DMS79 treated with DMSO at 0.1 percent for 48 hours (cell line): ENCODE measurements around the gene LEKR1.

Experiments used
- DNase-seq: peaks from one replicate; lab custom pipeline; 2025; lab: John Stamatoyannopoulos, UW

Gene LEKR1

DNA sequence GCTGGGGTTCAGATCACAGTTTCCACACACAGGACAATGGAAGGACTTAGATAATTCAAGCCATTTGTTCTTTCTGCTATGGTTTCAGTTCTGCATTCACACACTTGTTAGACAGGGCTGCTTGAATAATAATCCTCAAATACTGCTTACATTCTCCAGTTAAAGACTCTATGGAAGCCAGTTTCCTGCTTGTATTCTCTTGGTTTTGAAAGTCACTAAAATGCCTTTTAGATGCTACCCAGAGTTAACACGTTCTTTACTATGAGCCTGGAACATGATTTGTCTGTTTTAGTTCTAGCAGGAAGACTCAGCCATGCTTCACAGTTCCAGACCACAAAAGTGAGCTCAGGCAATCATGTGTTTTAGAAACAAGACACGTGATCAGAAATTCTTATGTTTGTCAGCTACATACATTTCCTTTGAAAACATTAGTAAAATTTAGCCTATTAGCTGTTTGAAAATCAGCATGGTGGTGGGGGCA is 152.4 kb downstream of the LEKR1 start:
- no peak for DNase-seq

GRCh38 chr3:156981005-156981404 is 154.9 kb downstream of the LEKR1 start:
- DNase-seq = no peak

GRCh38 chr3:156983559-156983958 is 157.4 kb downstream of the LEKR1 start:
- no peak for DNase-seq

DNA sequence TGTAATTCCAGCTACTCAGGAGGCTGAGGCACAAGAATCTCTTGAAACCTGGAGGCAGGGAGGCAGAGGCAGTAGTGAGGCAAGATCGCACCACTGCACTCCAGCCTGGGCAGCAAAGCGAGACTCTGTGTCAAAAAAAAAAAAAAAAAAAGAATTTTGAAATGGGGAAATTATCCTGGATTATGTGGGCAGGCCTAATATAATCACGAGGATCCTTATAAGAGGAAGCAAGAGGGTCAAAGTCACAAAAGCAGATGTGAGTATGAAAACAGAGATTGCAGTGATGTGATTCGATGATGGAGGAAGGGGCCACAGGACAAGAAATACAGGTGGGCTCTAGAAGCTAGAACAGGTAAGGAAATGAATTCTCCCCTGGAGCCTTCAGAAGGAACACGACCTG is 159.6 kb downstream of the LEKR1 start:
- DNase-seq = no peak

DNA sequence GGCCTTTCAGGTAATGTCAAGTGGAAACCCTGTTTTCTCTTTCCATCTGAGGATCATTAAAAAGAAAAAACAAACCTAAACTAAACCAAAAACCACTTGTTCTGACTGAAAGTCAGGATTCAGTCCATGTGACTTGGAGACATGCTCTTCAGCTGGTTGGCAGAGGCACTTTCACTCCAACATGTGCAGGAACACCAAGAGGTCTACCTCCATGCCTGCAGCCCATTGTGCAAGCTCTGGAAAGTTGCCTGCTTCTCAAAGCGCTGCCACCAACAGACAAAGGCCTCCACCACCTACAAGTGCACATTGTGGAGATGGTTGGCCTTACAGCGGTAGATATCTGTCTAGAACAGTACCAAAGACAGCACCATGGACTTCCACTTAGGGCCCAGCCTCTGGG is 161.8 kb downstream of the LEKR1 start:
- no peak for DNase-seq

DNA sequence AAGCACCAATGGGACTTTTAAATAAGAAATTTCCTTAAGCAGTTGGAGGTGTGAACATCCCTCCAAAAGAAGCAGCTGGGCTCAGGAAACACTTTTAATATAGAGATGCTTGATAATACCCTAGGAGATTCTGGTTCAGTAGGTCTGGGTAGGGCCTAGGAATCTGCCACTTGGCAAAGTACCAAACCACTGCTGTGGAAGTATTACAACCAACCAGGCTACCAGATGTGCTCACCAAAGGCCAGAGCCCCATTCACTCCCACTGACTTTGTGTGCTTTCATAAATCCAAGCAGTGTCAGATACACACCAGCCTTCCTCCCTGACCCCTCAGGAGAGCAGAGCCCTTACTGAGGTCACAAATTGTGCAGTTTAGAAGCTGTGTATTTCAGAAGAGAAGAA is 171.2 kb downstream of the LEKR1 start:
- DNase-seq = no peak

GRCh38 chr3:157001221-157001957 is 175.2 kb downstream of the LEKR1 start:
- no peak for DNase-seq

DNA sequence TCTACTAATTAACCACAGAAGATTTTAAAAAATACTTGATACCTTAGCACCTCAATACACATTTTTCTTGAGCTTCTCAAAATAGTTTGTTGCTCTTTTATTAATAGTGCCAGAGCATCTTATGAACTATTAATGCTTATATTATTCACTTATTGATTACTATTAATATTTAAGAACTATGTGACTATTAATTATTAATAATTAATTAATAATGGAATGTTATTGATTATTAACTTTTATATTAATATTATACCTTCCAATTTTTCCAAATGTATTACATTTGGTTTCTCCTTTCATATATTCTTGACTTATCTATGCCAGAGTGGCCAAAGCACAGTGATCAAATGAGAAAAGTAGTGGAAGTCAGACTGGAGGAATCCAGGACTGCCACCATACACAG is 195.5 kb downstream of the LEKR1 start:
- no peak for DNase-seq

GRCh38 chr3:157023226-157023625 is 197.1 kb downstream of the LEKR1 start:
- DNase-seq = no peak

GRCh38 chr3:157026091-157026490 is 199.9 kb downstream of the LEKR1 start:
- no peak for DNase-seq

GRCh38 chr3:157027861-157028745 is 201.9 kb downstream of the LEKR1 start:
- no peak for DNase-seq

DNA sequence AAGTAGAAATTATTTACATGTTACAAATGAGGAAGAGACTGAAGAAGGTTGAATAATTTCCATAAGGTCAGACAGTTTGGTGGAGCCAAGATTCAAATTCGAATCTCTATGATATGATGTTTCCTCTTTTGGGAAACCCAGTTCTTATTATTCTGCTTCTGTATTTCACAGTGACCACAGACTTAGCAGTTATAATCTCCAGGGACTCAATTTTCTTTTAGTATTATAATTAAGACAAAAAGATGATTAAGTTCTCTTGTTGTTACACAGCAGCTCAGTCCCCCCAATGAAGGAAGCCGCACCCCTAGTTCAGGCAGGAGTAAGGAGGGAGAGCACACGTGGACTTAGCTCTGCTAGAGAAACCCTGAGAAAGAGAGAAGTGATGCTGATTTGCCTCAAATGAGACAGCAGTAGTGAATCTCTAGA is 203.2 kb downstream of the LEKR1 start:
- no peak for DNase-seq

DNA sequence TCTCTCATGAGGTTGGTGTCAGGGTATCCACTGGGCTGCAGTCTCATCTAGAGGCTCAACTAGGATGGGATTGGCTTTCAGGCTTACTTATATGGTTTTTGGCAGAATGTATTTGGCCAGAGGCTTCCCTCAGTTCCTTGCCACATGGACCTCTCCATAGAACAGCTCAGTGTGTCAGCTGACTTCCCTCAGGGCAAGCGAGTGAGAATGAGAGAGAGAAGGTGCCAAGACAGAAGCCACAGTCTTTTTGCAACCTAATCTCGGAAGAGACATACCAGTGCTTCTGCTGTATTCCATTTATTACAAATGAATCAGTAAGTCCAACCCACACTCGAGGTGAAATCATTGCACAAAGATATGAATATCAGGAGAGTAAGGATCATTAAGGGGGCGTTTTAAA is 204.6 kb downstream of the LEKR1 start:
- no peak for DNase-seq

- no peak for DNase-seq
Measured at GRCh38 chr3:157033001-157033400, 206.8 kb downstream of the LEKR1 start.

DNA sequence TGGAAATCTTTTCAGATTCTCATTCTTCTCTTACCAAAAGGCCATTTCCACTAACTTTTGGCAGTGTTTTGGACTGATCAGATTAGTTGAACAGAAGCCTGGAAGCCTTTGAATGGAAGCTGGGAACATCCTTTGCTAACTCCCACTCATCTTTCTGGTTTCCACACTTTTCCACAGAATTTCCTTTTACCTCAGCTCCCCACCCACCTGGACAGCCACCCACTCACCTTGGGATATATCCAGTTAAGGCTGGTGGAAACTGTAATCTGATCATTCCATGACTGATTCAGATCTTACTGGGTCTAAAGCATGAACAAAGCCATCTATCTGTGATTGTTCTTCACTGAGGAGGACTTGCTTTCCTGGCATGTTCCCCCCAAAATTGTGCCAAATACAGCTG is 214.3 kb downstream of the LEKR1 start:
- no peak for DNase-seq

GRCh38 chr3:157042226-157042625 is 216.1 kb downstream of the LEKR1 start:
- DNase-seq = no peak

GRCh38 chr3:157043771-157044170 is 217.6 kb downstream of the LEKR1 start:
- no peak for DNase-seq

- DNase-seq = no peak
Measured at GRCh38 chr3:157045238-157045850, 219.2 kb downstream of the LEKR1 start.

DNA sequence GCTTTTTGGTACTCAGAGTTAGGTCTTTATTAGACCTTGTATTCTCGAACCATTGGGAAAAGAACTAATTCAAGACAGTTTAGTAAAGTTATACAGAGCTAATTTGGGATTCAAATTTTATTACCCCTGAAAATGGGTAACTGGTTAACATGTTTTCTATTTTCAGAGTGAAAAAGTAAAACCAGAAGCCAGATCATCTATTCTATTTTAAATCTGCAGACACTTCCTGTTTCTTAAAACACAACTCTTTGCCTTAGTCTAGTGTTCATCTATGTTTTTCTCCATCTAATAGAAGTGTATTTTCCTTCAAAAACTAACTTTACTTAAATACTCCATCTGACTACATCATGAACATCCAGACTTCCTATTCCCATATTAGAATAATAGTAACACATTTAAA is 220.4 kb downstream of the LEKR1 start:
- no peak for DNase-seq

DNA sequence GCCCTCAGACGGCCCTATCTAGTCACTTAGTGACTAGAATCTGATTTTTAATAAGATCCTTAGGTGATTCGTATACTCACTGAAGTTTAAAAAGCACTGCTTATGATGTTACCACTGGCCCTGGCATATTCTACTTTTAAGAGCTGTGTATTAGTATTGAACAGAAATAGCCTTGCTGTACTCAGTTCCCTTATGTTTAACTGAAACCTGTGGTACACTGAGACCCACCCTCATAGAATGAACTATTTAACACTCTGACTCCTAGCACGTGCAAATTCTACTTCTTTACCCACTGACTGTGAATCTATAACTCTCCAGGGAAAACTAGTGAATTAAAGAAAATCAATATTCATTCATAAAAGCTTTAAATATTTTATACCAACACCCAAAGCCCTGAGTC is 224.9 kb downstream of the LEKR1 start:
- DNase-seq = no peak

GRCh38 chr3:157051591-157051990 is 225.4 kb downstream of the LEKR1 start:
- no peak for DNase-seq

DNA sequence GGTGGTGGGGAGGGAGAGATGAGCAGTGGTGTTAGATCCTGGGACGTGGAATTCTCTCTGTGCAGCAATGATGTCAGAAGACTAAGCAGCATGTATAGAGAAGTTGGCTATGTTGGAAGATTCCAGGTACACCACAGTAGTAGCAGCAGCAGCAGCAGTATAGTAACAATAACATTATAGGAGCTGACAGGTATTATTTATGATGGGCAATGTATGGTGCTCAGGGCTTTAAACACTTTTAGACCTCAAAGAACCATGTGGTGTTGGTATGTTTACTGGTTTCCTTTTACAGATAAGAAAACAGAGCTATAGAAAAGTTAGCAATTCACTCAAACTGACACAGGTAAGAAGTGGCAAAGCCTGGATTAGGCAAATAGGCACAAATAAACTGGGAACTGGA is 229.9 kb downstream of the LEKR1 start:
- DNase-seq = no peak
